Measurements from ENCODE around the gene SDCCAG8. TPM values are rescaled to one million over a fixed set of nuclear protein-coding genes. Genes with fewer than 3 reads are reported as not detected.

The SDCCAG8 gene
- total and polyA plus RNA-seq, 2 of the 8 experiments (the other 6 are each of a cell fraction or from before 2014, with no cell fraction given) = 15.6 to 21.0 TPM

GRCh38 chr1:243313635-243314536, 58.0 kb downstream of the SDCCAG8 start (continued):
- no peak for TF ChIP-seq FOSL1 (IDR thresholded peaks at IDR 0.05; ENCODE audit: insufficient read depth, low read depth, low read length)

Measured in H1 (cell line).